IMR-90 (cell line): ENCODE results near the gene ELOVL5. TPM values are rescaled to one million over a fixed set of nuclear protein-coding genes. Genes with fewer than 3 reads are reported as not detected.

ENCODE experiments used
- ATAC-seq: fragments of 200-7000 bp; cut with Tn5 transposase; 2 replicates; pipeline ENCODE4 v1.9.1; 2020; ENCODE audit warnings: low read depth, mild to moderate bottlenecking, moderate library complexity
- BruUV-seq: library from RNA; stranded (reverse); fragments of 400-500 nt; replicated peaks from 2 replicates; lab custom pipeline; 2021; lab: Mats Ljungman, UMichigan
- CTCF ChIA-PET: fragments of 300-600 bp; formaldehyde crosslinking; extraction: SDS; loops from one replicate; lab custom pipeline; 2021; ENCODE audit warnings: antibody characterized with exemption; lab: Yijun Ruan, JAX
- POLR2A ChIA-PET: fragments of 300-600 bp; sonication (Branson Sonifier 250); formaldehyde crosslinking; loops from one replicate; lab custom pipeline; 2022; ENCODE audit warnings: antibody characterized with exemption; ENCODE audit not compliant: unreplicated experiment; lab: Charles Lee
- DNase-seq: peaks from one replicate; pipeline ENCODE4 v3.0.0; 2013
- H2AFZ ChIP-seq: replicated peaks from 2 replicates; pipeline ENCODE3; 2013; ENCODE audit warnings: low read length, mild to moderate bottlenecking; ENCODE audit not compliant: poor library complexity
- H2AK5ac ChIP-seq: 2 replicates; pipeline ENCODE4 v1.6.1; 2013; ENCODE audit warnings: low read depth, low read length, inconsistent platforms
- H2AK9ac ChIP-seq: replicated peaks from 2 replicates; pipeline ENCODE3; 2013; ENCODE audit warnings: mild to moderate bottlenecking, low read depth, low read length, moderate library complexity; ENCODE audit not compliant: poor library complexity
- H2BK120ac ChIP-seq: 2 replicates; pipeline ENCODE4 v1.6.1; 2013; ENCODE audit warnings: low read depth, low read length, inconsistent platforms
- H2BK15ac ChIP-seq: 3 replicates; pipeline ENCODE4 v1.6.1; 2013; ENCODE audit warnings: low read depth, low read length, inconsistent platforms
- H2BK20ac ChIP-seq: 2 replicates; pipeline ENCODE4 v1.6.1; 2013; ENCODE audit warnings: low read depth, mild to moderate bottlenecking, inconsistent platforms, low read length, moderate library complexity
- H2BK5ac ChIP-seq: 2 replicates; pipeline ENCODE4 v1.6.1; 2013; ENCODE audit warnings: mild to moderate bottlenecking, low read depth, low read length, inconsistent platforms; ENCODE audit not compliant: poor library complexity, severe bottlenecking
- H3K14ac ChIP-seq: replicated peaks from 2 replicates; pipeline ENCODE4 v1.6.1; 2013; ENCODE audit warnings: low read depth, low read length, inconsistent platforms
- H3K18ac ChIP-seq: 2 replicates; pipeline ENCODE4 v1.6.1; 2013; ENCODE audit warnings: low read depth, low read length, control low read depth
- H3K23ac ChIP-seq: 2 replicates; pipeline ENCODE4 v1.6.1; 2013; ENCODE audit warnings: low read depth, low read length, inconsistent platforms
- H3K27ac ChIP-seq: 2 replicates; pipeline ENCODE4 v1.5.1; 2013; ENCODE audit warnings: mild to moderate bottlenecking, control low read depth, low read length; ENCODE audit not compliant: insufficient read depth
- H3K27me3 ChIP-seq: 2 replicates; pipeline ENCODE4 v1.6.1; 2013; ENCODE audit warnings: low read length; ENCODE audit not compliant: control insufficient read depth, insufficient read depth
- H3K36me3 ChIP-seq: 2 replicates; pipeline ENCODE4 v1.6.1; 2013; ENCODE audit warnings: low read length, mixed read lengths; ENCODE audit not compliant: control insufficient read depth, insufficient read depth
- H3K4ac ChIP-seq: 2 replicates; pipeline ENCODE4 v1.6.1; 2013; ENCODE audit warnings: low read depth, low read length, inconsistent platforms
- H3K4me1 ChIP-seq: 2 replicates; pipeline ENCODE4 v1.6.1; 2013; ENCODE audit warnings: low read length, mixed read lengths; ENCODE audit not compliant: control insufficient read depth, insufficient read depth
- H3K4me2 ChIP-seq: 2 replicates; pipeline ENCODE4 v1.6.1; 2013; ENCODE audit warnings: low read depth, mild to moderate bottlenecking, control low read depth, low read length, moderate library complexity
- H3K4me3 ChIP-seq: 2 replicates; pipeline ENCODE4 v1.5.1; 2013; ENCODE audit warnings: low read depth, mild to moderate bottlenecking, control low read depth, low read length, moderate library complexity; ENCODE audit not compliant: insufficient read depth
- H3K56ac ChIP-seq: 2 replicates; pipeline ENCODE4 v1.6.1; 2013; ENCODE audit warnings: low read length, inconsistent platforms; ENCODE audit not compliant: insufficient read depth; ENCODE audit errors: extremely low read depth
- H3K79me1 ChIP-seq, 2 experiments: 2 replicates each; pipeline ENCODE4 v1.6.1; 2013; ENCODE audit warnings: low read length in 2 of 2, inconsistent platforms in 1 of 2, low read depth in 1 of 2
- H3K9ac ChIP-seq: 2 replicates; pipeline ENCODE4 v1.6.1; 2013; ENCODE audit warnings: low read depth, low read length, control low read depth
- H3K9me1 ChIP-seq: 2 replicates; pipeline ENCODE4 v1.6.1; 2013; ENCODE audit warnings: low read length, inconsistent platforms; ENCODE audit not compliant: insufficient read depth
- H3K9me3 ChIP-seq: 2 replicates; pipeline ENCODE4 v1.6.1; 2013; ENCODE audit warnings: low read length; ENCODE audit not compliant: control insufficient read depth, insufficient read depth
- H4K20me1 ChIP-seq: 2 replicates; pipeline ENCODE4 v1.6.1; 2013; ENCODE audit warnings: low read length, inconsistent platforms; ENCODE audit not compliant: insufficient read depth
- H4K5ac ChIP-seq: 2 replicates; pipeline ENCODE4 v1.6.1; 2013; ENCODE audit warnings: mild to moderate bottlenecking, low read depth, low read length, control low read depth
- H4K8ac ChIP-seq, 2 experiments: 2 replicates each; pipeline ENCODE4 v1.6.1; 2013; ENCODE audit warnings: low read depth in 2 of 2, low read length in 2 of 2, control low read depth in 1 of 2, inconsistent platforms in 1 of 2
- H4K91ac ChIP-seq: 2 replicates; pipeline ENCODE4 v1.6.1; 2013; ENCODE audit warnings: low read depth, low read length, inconsistent platforms; ENCODE audit not compliant: insufficient read depth
- BHLHE40 ChIP-seq: fragments of 150-350 bp; IDR thresholded peaks from 2 replicates; pipeline ENCODE4 v1.6.1; 2016; ENCODE audit warnings: mild to moderate bottlenecking, low read depth, low read length
- CEBPB ChIP-seq: IDR thresholded peaks from 2 replicates; pipeline ENCODE4 v1.6.1; 2012; ENCODE audit warnings: low read depth, low read length, improper control_type of control experiment
- RCOR1 ChIP-seq: IDR thresholded peaks from 2 replicates; pipeline ENCODE4 v1.6.1; 2012; ENCODE audit warnings: mild to moderate bottlenecking, low read length, improper control_type of control experiment; ENCODE audit not compliant: insufficient replicate concordance
- RFX5 ChIP-seq: IDR thresholded peaks from 2 replicates; pipeline ENCODE4 v1.8.0; 2012; ENCODE audit warnings: low read depth, mild to moderate bottlenecking, low read length, moderate library complexity
- SMC3 ChIP-seq: fragments of 150-350 bp; IDR thresholded peaks from 2 replicates; pipeline ENCODE4 v1.6.1; 2016; ENCODE audit warnings: low read depth, mild to moderate bottlenecking, antibody characterized with exemption, low read length, moderate library complexity
- WGBS, 2 experiments: methylation state at CpG; one replicate each; pipeline versions ENCODE4 v1.1.5 to v1.1.7; 2013; ENCODE audit warnings: missing lambda C conversion rate in 2 of 2; ENCODE audit not compliant: insufficient read length in 1 of 2; ENCODE audit errors: extremely low coverage in 2 of 2; 5-methylcytosine and 5-hydroxymethylcytosine counted together
- dilution Hi-C: fragments of 300-500 bp; cut with HindIII; formaldehyde crosslinking; loops from one replicate; pipeline ENCODE4 v1.14.3; 2018; ENCODE audit warnings: low sequenced_read_pairs; ENCODE audit not compliant: unreplicated experiment
- in situ Hi-C: fragments of 300-500 bp; cut with MboI; formaldehyde crosslinking; loops from 3 replicates; pipeline ENCODE4 v1.14.3; 2019; ENCODE audit warnings: low sequenced_read_pairs, inconsistent platforms, mixed read lengths
- intact Hi-C: fragments of 100-400 bp; cut with micrococcal nuclease; formaldehyde crosslinking; loops from 2 replicates; pipeline ENCODE4 v1.10.0; 2022
- polyA plus RNA-seq, 3 experiments: library from polyadenylated mRNA; depleted of rRNA; stranded (reverse); fragments of >200 nt; gene quantifications; 2 replicates each; pipeline ENCODE4 v1.2.3, GENCODE V29; 2012; ENCODE audit warnings: low replicate concordance in 1 of 3
- total RNA-seq: library from RNA; depleted of rRNA; stranded (reverse); fragments of >200 nt; gene quantifications from 2 replicates; pipeline ENCODE4 v1.2.3, GENCODE V29; 2012
- TF ChIP-seq, protein P1 (sequence below): fragments of 150-350 bp; IDR thresholded peaks from 2 replicates; pipeline ENCODE4 v1.6.1; 2016; ENCODE audit warnings: low read depth, mild to moderate bottlenecking, low read length, moderate library complexity, borderline replicate concordance

The ELOVL5 gene
- total and polyA plus RNA-seq, 2 of the 4 experiments (the other 2 are of a cell fraction) = 32.1 to 42.3 TPM

DNA sequence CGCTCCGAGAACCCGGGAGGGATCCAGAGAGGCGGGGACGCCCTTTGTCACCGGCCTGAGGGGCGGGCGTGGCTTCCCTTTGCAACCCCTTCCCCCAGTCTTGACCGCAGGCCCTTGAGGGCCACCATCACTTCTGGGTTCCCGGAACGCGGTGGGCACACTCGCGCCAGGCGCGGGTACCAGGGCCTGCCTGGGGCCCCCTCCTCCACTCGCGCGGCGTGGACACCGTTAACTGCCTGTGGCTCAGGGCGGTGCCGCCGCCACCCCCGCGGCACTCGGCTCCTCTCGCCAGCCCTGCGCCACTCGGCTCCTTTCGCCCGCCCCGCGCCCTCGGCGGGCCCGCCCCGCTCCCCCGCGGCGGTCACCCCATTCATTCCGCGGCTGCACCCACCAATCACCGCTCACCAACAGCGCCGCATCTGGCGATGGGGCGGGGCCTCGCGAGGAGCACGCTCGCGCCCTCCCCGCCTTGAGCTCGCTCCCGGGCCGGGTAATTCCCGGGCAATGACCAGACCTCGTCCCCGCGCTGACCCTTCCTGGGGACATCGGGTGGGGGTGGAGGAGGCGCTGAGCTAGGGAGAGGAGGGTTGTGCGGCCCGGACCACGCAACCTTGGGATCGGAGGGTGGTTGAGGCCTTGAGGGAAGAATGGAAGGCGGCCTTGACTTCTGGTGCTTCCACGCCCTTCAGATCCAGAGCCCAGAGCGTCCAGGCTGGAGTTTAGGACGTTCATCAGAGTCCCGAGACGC is 10.5 kb upstream of the ELOVL5 start (continued):
- TF ChIP-seq, protein P1, sequence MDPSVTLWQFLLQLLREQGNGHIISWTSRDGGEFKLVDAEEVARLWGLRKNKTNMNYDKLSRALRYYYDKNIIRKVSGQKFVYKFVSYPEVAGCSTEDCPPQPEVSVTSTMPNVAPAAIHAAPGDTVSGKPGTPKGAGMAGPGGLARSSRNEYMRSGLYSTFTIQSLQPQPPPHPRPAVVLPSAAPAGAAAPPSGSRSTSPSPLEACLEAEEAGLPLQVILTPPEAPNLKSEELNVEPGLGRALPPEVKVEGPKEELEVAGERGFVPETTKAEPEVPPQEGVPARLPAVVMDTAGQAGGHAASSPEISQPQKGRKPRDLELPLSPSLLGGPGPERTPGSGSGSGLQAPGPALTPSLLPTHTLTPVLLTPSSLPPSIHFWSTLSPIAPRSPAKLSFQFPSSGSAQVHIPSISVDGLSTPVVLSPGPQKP = no peak

DNA sequence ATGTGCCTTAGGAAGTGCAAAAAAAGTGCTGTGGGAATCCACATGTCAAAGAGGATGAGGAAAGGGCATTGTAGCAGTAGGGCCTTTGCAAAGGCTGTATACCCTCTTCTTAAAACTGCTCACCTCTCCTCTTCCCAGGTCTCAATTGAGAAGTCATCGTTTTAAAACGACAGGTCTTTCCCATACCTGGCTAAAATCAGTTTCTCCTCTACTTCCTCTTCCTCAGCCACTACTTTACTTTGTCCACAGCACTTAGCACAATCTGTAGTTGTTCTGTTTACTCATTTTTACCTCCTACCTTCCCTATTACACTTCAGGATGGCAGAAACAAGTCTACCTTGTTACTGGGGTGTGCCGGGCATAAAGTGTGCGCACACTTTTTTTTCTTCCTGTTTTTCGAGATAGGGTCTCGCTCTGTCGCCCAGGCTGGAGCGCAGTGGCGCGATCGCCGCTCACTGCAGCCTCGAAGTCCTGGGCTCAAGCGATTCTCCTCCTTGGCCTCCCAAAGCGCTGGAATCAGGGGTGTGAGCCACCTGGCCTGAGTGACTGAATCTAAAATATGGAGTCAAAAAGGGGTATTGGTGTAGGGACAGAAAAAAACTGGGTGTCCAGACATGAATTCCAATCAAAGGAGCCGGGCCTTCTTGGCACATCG is 9.8 kb upstream of the ELOVL5 start:
- in situ Hi-C loops (no loop called here), dilution Hi-C loops (no loop called here), intact Hi-C loops (no loop called here)
- peak overlapping the region; percentile 66; the same call in 1 of the 2 replicates for H2BK20ac ChIP-seq
- peak overlapping the region; percentile 97 for H2AFZ ChIP-seq
- peak overlapping the region; percentile 85 for H3K56ac ChIP-seq
- 0 out of 4 replicates have a peak, but pooled peaks cover 0 to 6% of the 10 kb centered on the region in 2 experiments for H3K79me1 ChIP-seq
- peak overlapping the region; percentile 88 for H3K18ac ChIP-seq
- BruUV-seq = no TSS peak
- H2BK5ac ChIP-seq = peak overlapping the region; percentile 76
- peak overlapping the region; percentile 80; the same call in 2 of the 3 replicates for H2BK15ac ChIP-seq
- ATAC-seq (no peak), DNase-seq (no peak)
- no peaks in the 10 kb centered on the region for H3K9me3 ChIP-seq
- H2AK5ac ChIP-seq = peak overlapping the region; percentile 86
- H2AK9ac ChIP-seq = peak overlapping the region; percentile 98
- peaks cover 5% of the 10 kb centered on the region for H3K9me1 ChIP-seq
- peaks cover 13% of the 10 kb centered on the region for H3K4me1 ChIP-seq
- H3K4me3 ChIP-seq = peak overlapping the region; percentile 52
- peaks cover 4% of the 10 kb centered on the region for H3K27me3 ChIP-seq
- CTCF ChIA-PET = no interaction called here
- peak overlapping the region; percentile 77 for H2BK120ac ChIP-seq
- 29% methylated on average over 3 of the region's 17 CpGs; no CpG with 5 or more reads in 1 of the 2 experiments for WGBS, 2 experiments
- no peak for TF ChIP-seq SMC3
- TF ChIP-seq CEBPB = no peak
- no peak for TF ChIP-seq BHLHE40
- TF ChIP-seq RCOR1 = no peak
- TF ChIP-seq, protein P1 = no peak
- TF ChIP-seq RFX5 = no peak
- peak overlapping the region; percentile 52 for H3K9ac ChIP-seq
- no peaks in the 10 kb centered on the region for H3K36me3 ChIP-seq
- H3K4ac ChIP-seq = peak overlapping the region; percentile 94
- H4K91ac ChIP-seq = peak overlapping the region; percentile 93
- peak overlapping the region; percentile 98 to 99 for H4K8ac ChIP-seq
- peak overlapping the region; percentile 87 for H3K23ac ChIP-seq
- H4K20me1 ChIP-seq = no peaks in the 10 kb centered on the region
- peak overlapping the region; percentile 77 for H3K27ac ChIP-seq
- POLR2A ChIA-PET = no interaction called here
- peak overlapping the region; percentile 69 for H4K5ac ChIP-seq
- peak overlapping the region; percentile 97 for H3K14ac ChIP-seq
- peak overlapping the region; percentile 77 for H3K4me2 ChIP-seq
